OCI-LY1 (cell line): Measurements from ENCODE around the gene LEP.

Experiments
- H2AFZ ChIP-seq: fragments of 200-600 bp; sonication (generic), shearing (Covaris generic); 2 replicates; pipeline ENCODE4 v1.6.0; 2014; ENCODE audit warnings: antibody characterized with exemption, mild to moderate bottlenecking, low read length
- H3F3A ChIP-seq: fragments of 200-600 bp; sonication (generic), shearing (Covaris generic); 2 replicates; pipeline ENCODE4 v1.6.0; 2014; ENCODE audit warnings: mild to moderate bottlenecking, antibody characterized with exemption, low read length, moderate library complexity; ENCODE audit not compliant: insufficient read depth
- H3K27ac ChIP-seq: fragments of 200-600 bp; sonication (generic); 2 replicates; pipeline ENCODE4 v1.5.1; 2014; ENCODE audit warnings: low read length, mixed run types, mild to moderate bottlenecking, low read depth; ENCODE audit not compliant: poor library complexity, severe bottlenecking
- H3K27me3 ChIP-seq: fragments of 200-600 bp; sonication (generic); 2 replicates; pipeline ENCODE4 v1.6.0; 2014; ENCODE audit warnings: antibody characterized with exemption, mild to moderate bottlenecking, low read length, moderate library complexity; ENCODE audit not compliant: insufficient read depth
- H3K36me3 ChIP-seq: fragments of 200-600 bp; sonication (generic); 2 replicates; pipeline ENCODE4 v1.6.1; 2014; ENCODE audit warnings: mild to moderate bottlenecking, antibody characterized with exemption, low read length, moderate library complexity, mixed read lengths; ENCODE audit not compliant: insufficient read depth
- H3K4me1 ChIP-seq: fragments of 200-600 bp; sonication (generic); 2 replicates; pipeline ENCODE4 v1.5.1; 2014; ENCODE audit warnings: mild to moderate bottlenecking, low read length, moderate library complexity; ENCODE audit not compliant: insufficient read depth, severe bottlenecking
- H3K4me2 ChIP-seq: fragments of 200-600 bp; sonication (generic), shearing (Covaris generic); 2 replicates; pipeline ENCODE4 v1.6.1; 2014; ENCODE audit warnings: low read length
- H3K4me3 ChIP-seq: fragments of 200-600 bp; sonication (generic); 2 replicates; pipeline ENCODE4 v1.5.1; 2014; ENCODE audit warnings: low read length, low read depth, mild to moderate bottlenecking, mixed read lengths; ENCODE audit not compliant: poor library complexity, severe bottlenecking
- H3K79me2 ChIP-seq: fragments of 200-600 bp; shearing (Covaris generic); 2 replicates; pipeline ENCODE4 v1.6.1; 2016; ENCODE audit warnings: mixed run types, low read length, mixed read lengths; ENCODE audit not compliant: insufficient read depth
- H3K9ac ChIP-seq: fragments of 200-600 bp; sonication (generic), shearing (Covaris generic); 2 replicates; pipeline ENCODE4 v1.6.1; 2014; ENCODE audit warnings: mild to moderate bottlenecking, low read length, mixed read lengths
- H3K9me2 ChIP-seq: fragments of 200-600 bp; sonication (generic), shearing (Covaris generic); 2 replicates; pipeline ENCODE4 v1.6.1; 2014; ENCODE audit warnings: low read depth, mild to moderate bottlenecking, low read length, mixed read lengths
- H3K9me3 ChIP-seq: fragments of 200-600 bp; shearing (Covaris generic); 2 replicates; pipeline ENCODE4 v1.6.1; 2014; ENCODE audit warnings: low read length, mixed read lengths
- H4K20me1 ChIP-seq: fragments of 200-600 bp; sonication (generic), shearing (Covaris generic); 2 replicates; pipeline ENCODE4 v1.6.0; 2016; ENCODE audit warnings: mild to moderate bottlenecking, low read length; ENCODE audit not compliant: insufficient read depth
- CTCF ChIP-seq: fragments of 200-600 bp; sonication (generic), shearing (Covaris generic); IDR thresholded peaks from 2 replicates; pipeline ENCODE4 v1.5.1; 2017; ENCODE audit warnings: mild to moderate bottlenecking, antibody characterized with exemption, low read length, moderate library complexity, mixed read lengths
- EZH2 ChIP-seq: fragments of 200-600 bp; sonication (generic), shearing (Covaris generic); IDR thresholded peaks from 2 replicates; pipeline ENCODE4 v1.8.0; 2017; ENCODE audit warnings: borderline replicate concordance, mixed run types, mild to moderate bottlenecking, antibody characterized with exemption, low read length, moderate library complexity, mixed read lengths

LEP gene

GRCh38 chr7:128303643-128304042 is 62.6 kb downstream of the LEP start:
- H3K36me3 ChIP-seq = peaks cover 56% of the 10 kb centered on the region
- H3K9ac ChIP-seq = no peak overlapping the region
- TF ChIP-seq EZH2 (no peak), CTCF (no peak)
- no peaks in the 10 kb centered on the region for H4K20me1 ChIP-seq
- H2AFZ ChIP-seq = no peak overlapping the region
- no peaks in the 10 kb centered on the region for H3K9me2 ChIP-seq
- H3K4me3 ChIP-seq = no peak overlapping the region
- no peak overlapping the region for H3K27ac ChIP-seq
- H3K27me3 ChIP-seq = no peaks in the 10 kb centered on the region
- H3K9me3 ChIP-seq = no peaks in the 10 kb centered on the region
- H3K4me1 ChIP-seq = no peaks in the 10 kb centered on the region
- H3K79me2 ChIP-seq = no peaks in the 10 kb centered on the region
- H3F3A ChIP-seq = no peaks in the 10 kb centered on the region
- no peak overlapping the region for H3K4me2 ChIP-seq

- Histone ChIP-seq H3K9me2 (no peaks in the 10 kb centered on the region), H3K4me3 (no peak overlapping the region), H3K4me2 (no peak overlapping the region), H3K36me3 (peaks cover 60% of the 10 kb centered on the region), H4K20me1 (no peaks in the 10 kb centered on the region), H3K9me3 (no peaks in the 10 kb centered on the region), H3K9ac (no peak overlapping the region), H2AFZ (no peak overlapping the region), H3K27me3 (no peaks in the 10 kb centered on the region), H3F3A (no peaks in the 10 kb centered on the region), H3K27ac (no peak overlapping the region), H3K79me2 (no peaks in the 10 kb centered on the region), H3K4me1 (no peaks in the 10 kb centered on the region)
- no peak for TF ChIP-seq CTCF
- no peak for TF ChIP-seq EZH2
Measured at GRCh38 chr7:128304212-128304611, 63.1 kb downstream of the LEP start.

DNA sequence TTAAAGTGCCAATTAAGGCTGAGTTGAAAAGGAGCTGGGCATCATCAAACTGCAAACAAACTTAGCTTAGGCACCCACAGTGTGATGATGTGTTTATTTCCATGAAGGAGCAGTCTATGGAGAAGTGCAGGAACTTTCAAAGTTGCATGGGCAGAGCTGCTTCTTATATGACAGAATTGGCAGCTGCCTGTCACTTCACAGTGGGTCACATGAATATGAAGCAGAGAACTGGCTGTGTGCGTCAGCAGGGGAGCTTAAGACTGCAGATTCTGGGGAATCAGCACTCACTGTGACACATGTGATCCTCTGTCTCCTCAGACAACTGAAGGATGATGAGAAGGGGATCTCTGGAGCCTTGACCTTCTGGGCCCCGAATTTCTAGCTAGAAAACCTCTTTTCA is 66.0 kb downstream of the LEP start:
- Histone ChIP-seq H3F3A (no peaks in the 10 kb centered on the region), H4K20me1 (no peaks in the 10 kb centered on the region), H3K36me3 (peaks cover 88% of the 10 kb centered on the region), H3K4me2 (no peak overlapping the region), H3K79me2 (no peaks in the 10 kb centered on the region), H3K4me1 (no peaks in the 10 kb centered on the region), H3K9me2 (no peaks in the 10 kb centered on the region), H3K9me3 (no peaks in the 10 kb centered on the region), H3K27me3 (no peaks in the 10 kb centered on the region), H2AFZ (no peak overlapping the region), H3K4me3 (no peak overlapping the region), H3K9ac (no peak overlapping the region), H3K27ac (no peak overlapping the region)
- TF ChIP-seq EZH2 (no peak), CTCF (no peak)
